GM21576 (cell line): ENCODE results near the gene HIVEP3.
A peak's percentile ranks its signal among the peaks of the same experiment; 100 is the strongest.

ENCODE experiments used
- ATAC-seq: cut with Tn5 transposase; IDR thresholded peaks from one replicate; pipeline ENCODE4 v1.9.1; 2021; ENCODE audit warnings: mild to moderate bottlenecking, moderate library complexity; ENCODE audit not compliant: unreplicated experiment

Gene HIVEP3

GRCh38 chr1:41816061-41816460, 102.7 kb downstream of the HIVEP3 start:
- ATAC-seq: no peak

GRCh38 chr1:41813755-41814745, 104.7 kb downstream of the HIVEP3 start:
- ATAC-seq: no peak

GRCh38 chr1:41813226-41813625, 105.5 kb downstream of the HIVEP3 start:
- no peak for ATAC-seq

- ATAC-seq: no peak
Observed at GRCh38 chr1:41812453-41812852, 106.3 kb downstream of the HIVEP3 start.

GRCh38 chr1:41812051-41812450, 106.7 kb downstream of the HIVEP3 start:
- ATAC-seq: no peak

- ATAC-seq: no peak
Observed at GRCh38 chr1:41811051-41811795, 107.5 kb downstream of the HIVEP3 start.

- no peak for ATAC-seq
Observed at GRCh38 chr1:41810446-41810845, 108.3 kb downstream of the HIVEP3 start.

GRCh38 chr1:41809692-41810091, 109.0 kb downstream of the HIVEP3 start:
- ATAC-seq: no peak

- ATAC-seq: no peak
Observed at GRCh38 chr1:41807390-41807789, 111.3 kb downstream of the HIVEP3 start.

GRCh38 chr1:41806472-41807155, 112.1 kb downstream of the HIVEP3 start:
- no peak for ATAC-seq

- ATAC-seq: no peak
Observed at GRCh38 chr1:41805771-41806471, 112.8 kb downstream of the HIVEP3 start.

- ATAC-seq: no peak
Observed at GRCh38 chr1:41804176-41804575, 114.5 kb downstream of the HIVEP3 start.

GRCh38 chr1:41803656-41804055, 115.1 kb downstream of the HIVEP3 start:
- no peak for ATAC-seq

GRCh38 chr1:41802532-41803501, 115.9 kb downstream of the HIVEP3 start:
- no peak for ATAC-seq

- peak; percentile 43 for ATAC-seq
Observed at GRCh38 chr1:41800311-41800829, 118.4 kb downstream of the HIVEP3 start.

- no peak for ATAC-seq
Observed at GRCh38 chr1:41799723-41800122, 119.0 kb downstream of the HIVEP3 start.

- no peak for ATAC-seq
Observed at GRCh38 chr1:41799205-41799604, 119.5 kb downstream of the HIVEP3 start.

GRCh38 chr1:41795205-41795762, 123.4 kb downstream of the HIVEP3 start:
- ATAC-seq: no peak

GRCh38 chr1:41794031-41794430, 124.7 kb downstream of the HIVEP3 start:
- ATAC-seq: no peak
